Measurements from ENCODE around the gene IRF2.

Gene IRF2

GRCh38 chr4:184400375-184400870 lies 73.9 kb downstream of the IRF2 start:
- DNase-seq, result no peak
- in situ Hi-C loops (cut with MboI; ENCODE audit: low pct_unique_long_range_greater_than_20kb, low sequenced_read_pairs), result no loop called here

GRCh38 chr4:184399512-184399908 lies 74.8 kb downstream of the IRF2 start:
- DNase-seq, result no peak
- in situ Hi-C loops (cut with MboI; ENCODE audit: low pct_unique_long_range_greater_than_20kb, low sequenced_read_pairs), result no loop called here

DNA sequence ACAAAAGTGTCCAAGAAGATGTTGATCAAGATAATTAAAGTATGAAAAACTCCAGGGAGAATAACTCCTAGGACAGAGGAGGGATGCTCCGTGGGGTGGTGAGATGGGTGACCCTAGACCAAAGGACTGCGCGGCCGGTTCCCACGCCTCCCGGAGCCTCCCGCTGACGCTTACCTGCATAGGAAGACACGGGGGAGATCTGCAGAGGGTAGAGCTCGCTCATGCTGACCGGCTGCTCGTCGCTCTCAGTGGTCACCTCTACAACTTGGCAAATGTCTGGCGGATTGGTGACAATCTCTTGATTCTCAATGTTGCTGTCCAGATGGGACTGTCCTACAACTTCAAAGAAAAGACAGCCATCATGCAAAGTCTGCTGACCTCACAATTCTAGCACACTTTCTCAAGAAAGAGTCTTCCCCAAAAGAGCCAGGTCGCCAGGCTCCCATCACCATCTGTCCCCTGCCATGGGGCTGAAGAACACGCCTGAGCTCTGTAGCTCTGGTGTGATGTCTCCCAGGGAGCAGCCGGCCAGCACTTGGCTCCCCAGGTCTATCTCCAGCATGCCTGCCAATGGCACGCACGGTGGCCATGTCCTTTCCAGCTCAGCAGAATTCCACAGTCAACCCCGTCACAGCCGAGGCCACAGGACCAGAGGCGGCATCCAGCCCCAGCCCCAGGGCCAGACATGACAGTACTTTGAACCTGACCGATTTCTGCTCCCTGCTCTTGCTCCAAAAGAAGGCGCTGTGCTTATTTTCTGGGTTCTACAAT lies 75.4 kb downstream of the IRF2 start:
- in situ Hi-C loops (cut with MboI; ENCODE audit: low pct_unique_long_range_greater_than_20kb, low sequenced_read_pairs), result no loop called here
- no peak for DNase-seq

GRCh38 chr4:184397516-184398163 lies 76.7 kb downstream of the IRF2 start:
- in situ Hi-C loops (cut with MboI; ENCODE audit: low pct_unique_long_range_greater_than_20kb, low sequenced_read_pairs), result no loop called here
- no peak for DNase-seq

DNA sequence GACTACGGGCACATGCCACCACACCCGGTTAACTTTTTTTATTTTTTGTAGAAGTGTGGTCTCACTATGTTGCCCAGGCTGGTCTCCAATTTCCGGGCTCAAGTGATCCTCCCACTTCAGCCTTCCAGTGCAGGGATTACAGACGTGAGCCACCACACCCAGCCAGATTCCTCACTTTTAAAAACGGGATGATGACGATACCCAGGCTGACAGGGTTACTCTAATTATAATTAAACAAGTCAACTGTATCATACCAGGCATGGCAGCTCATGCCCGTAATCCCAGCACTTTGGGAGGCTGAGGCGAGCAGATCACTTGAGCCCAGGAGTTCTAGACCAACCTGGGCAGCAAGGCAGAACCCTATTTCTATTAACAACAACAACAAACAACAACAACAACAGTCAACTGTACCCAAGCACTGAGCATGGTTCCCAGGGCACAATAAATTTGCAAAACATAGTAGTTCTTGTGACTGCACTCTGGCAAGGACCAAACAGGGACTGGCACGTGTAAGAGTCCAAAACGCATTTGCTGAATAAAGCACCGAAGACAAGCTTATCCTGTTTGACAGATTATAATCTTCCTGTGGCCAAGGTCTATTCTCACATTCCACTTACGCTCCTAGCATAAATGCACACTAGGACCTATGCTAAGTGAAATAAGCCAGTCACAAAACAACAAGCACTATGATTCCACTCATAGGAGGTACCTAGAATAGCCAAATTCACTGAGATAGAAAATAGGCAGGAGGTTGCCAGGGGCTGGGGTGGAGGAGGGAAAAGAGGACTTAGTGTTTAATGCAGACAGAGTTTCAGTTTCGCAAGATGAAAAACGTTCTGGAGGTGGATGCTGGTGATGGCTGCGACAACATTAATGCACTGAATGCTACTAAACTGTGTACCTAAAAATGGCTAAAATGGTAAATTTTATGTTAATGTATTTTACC lies 77.5 kb downstream of the IRF2 start:
- in situ Hi-C loops (cut with MboI; ENCODE audit: low pct_unique_long_range_greater_than_20kb, low sequenced_read_pairs), result no loop called here

GRCh38 chr4:184395971-184396391 lies 78.4 kb downstream of the IRF2 start:
- in situ Hi-C loops (cut with MboI; ENCODE audit: low pct_unique_long_range_greater_than_20kb, low sequenced_read_pairs), result no loop called here
- DNase-seq, result no peak

More for the DNA sequence above, 77.5 kb downstream of the IRF2 start:
- DNase-seq, result no peak

DNA sequence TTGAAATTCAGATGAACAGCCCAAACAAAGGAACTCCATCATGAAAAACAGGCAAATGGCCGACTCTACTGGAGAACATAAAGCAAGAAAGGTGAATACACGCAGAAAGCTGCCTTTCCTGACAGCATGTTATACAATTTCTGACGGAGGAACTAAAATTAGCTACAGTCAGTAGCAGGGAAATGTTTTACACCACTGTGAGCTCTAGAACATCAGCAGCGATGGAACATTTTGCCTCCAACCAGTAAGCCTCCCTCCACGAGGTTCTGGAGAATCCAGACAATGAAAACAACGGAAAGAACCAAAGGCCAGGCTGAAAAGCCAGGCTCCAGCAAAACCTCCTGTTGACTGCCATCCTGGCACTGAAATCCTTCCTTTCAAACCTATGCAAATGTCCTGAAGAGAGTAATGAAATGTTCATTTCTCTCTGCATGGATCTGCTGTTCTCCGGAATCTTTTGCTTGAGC lies 78.9 kb downstream of the IRF2 start:
- in situ Hi-C loops (cut with MboI; ENCODE audit: low pct_unique_long_range_greater_than_20kb, low sequenced_read_pairs), result no loop called here
- no peak for DNase-seq

GRCh38 chr4:184392748-184393559 lies 81.4 kb downstream of the IRF2 start:
- no peak for DNase-seq
- in situ Hi-C loops (cut with MboI; ENCODE audit: low pct_unique_long_range_greater_than_20kb, low sequenced_read_pairs), result no loop called here

DNA sequence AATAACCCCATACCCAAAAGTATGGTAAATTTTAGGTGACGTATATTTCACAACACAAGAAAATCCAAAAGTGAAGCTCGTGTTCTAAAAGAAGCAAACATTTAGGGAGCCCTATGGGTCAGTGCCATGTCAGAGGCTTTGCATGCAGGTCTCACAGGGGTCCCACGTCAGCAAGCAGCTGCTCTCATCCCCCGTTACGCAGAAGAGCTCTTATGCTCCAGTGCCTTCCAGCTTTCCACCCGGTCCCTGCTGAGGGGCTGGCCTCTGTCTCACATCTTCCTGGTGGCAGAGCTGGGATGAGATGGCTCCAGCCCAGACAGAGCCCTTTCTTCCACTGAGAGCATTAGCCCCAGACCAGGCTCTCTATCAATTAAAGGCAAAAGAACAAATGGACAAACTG lies 82.0 kb downstream of the IRF2 start:
- in situ Hi-C loops (cut with MboI; ENCODE audit: low pct_unique_long_range_greater_than_20kb, low sequenced_read_pairs), result no loop called here

DNA sequence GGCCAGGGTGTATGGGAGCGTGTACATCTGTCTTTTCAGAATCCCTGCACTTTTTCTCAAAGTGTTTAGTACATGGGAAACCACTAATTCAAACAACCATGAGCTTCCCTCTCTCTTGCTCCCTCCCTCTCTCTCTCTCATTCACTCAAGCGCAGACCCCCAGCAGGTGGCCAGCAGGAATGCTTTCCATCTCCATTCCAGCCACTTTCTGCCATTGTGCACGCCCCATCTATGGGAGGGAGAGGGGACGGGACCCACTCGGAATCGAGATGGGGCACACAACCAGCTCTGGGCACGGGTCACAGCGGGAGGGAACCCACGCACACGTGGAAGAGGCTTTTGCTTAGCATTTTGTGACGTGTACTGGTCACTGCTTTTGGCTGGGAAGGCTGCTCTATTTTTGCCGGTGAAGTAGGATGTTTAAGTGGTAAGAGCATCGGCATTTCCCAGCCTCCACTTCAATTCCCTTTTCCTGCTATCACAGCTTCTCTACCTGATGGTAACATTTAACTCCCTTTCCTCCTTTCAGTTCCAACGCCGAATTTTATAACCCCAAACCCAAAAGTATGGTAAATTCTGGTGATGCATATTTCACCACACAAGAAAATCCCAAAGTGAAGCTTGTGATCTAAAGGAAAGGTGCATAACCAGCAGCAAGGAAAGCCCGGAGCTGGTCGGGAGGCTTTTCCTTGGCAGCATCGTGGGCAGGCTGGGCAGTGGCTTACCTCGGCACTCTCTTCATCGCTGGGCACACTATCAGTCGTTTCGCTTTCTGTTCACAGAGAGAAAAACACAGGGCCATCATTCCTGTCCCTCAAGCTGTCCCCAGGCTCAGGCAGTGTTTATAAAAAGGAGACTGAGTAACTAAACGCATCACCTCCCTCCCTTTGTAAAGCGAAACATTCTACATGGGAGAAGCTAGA lies 84.1 kb downstream of the IRF2 start:
- no peak for DNase-seq
- in situ Hi-C loops (cut with MboI; ENCODE audit: low pct_unique_long_range_greater_than_20kb, low sequenced_read_pairs), result no loop called here

More for the DNA sequence above, 82.0 kb downstream of the IRF2 start:
- DNase-seq, result no peak

- in situ Hi-C loops (cut with MboI; ENCODE audit: low pct_unique_long_range_greater_than_20kb, low sequenced_read_pairs), result no loop called here
- DNase-seq, result no peak
These were observed 86.2 kb downstream of the IRF2 start for GRCh38 chr4:184388106-184388505.

DNA sequence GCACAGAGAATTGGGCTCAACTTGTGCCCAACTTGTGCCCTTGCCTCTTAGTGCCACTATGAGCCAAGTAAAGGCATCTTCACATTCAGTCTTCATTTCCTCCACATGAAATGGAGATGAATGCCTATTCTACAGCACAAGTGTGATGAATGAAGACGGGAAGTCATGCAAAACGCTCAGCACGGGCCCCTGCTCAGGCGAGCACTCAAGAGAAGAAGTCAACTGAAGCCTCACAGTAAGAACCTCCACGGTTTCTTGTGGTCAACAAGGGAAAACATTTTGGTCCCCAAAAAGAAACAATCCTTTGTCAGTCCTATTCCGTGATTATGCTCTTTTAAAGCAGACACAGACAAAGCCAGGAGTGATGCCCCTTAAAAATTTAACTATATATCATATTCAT lies 87.0 kb downstream of the IRF2 start:
- no peak for DNase-seq
- in situ Hi-C loops (cut with MboI; ENCODE audit: low pct_unique_long_range_greater_than_20kb, low sequenced_read_pairs), result no loop called here

DNA sequence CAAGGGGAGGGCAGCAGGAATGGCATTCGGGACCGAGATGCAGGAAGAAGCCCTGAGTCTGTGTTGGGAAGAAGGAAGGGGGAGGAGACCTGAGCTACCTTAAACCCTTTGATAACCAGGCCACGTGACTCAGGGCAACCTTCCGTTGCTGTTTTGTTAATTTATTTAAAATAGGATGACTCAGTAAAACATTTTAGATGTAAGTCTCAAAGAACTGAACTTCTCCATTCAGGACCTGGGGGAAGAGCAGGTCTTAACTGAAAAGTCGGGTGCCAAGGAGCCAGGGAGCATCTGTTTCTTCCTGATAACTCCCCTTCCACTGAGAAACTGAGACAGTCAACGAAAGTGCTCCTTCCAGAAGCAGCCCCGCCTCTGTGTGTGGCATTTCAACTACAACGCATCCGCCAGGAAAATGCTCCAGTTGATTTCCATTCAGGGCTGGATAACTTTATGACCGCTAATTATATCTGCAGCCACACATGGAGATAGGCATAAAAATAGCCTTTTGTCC lies 88.0 kb downstream of the IRF2 start:
- no peak for DNase-seq
- in situ Hi-C loops (cut with MboI; ENCODE audit: low pct_unique_long_range_greater_than_20kb, low sequenced_read_pairs), result no loop called here

- no peak for DNase-seq
- in situ Hi-C loops (cut with MboI; ENCODE audit: low pct_unique_long_range_greater_than_20kb, low sequenced_read_pairs), result no loop called here
These were observed 88.6 kb downstream of the IRF2 start for GRCh38 chr4:184385705-184386141.

- in situ Hi-C loops (cut with MboI; ENCODE audit: low pct_unique_long_range_greater_than_20kb, low sequenced_read_pairs), result no loop called here
- no peak for DNase-seq
These were observed 89.4 kb downstream of the IRF2 start for GRCh38 chr4:184384810-184385557.

DNA sequence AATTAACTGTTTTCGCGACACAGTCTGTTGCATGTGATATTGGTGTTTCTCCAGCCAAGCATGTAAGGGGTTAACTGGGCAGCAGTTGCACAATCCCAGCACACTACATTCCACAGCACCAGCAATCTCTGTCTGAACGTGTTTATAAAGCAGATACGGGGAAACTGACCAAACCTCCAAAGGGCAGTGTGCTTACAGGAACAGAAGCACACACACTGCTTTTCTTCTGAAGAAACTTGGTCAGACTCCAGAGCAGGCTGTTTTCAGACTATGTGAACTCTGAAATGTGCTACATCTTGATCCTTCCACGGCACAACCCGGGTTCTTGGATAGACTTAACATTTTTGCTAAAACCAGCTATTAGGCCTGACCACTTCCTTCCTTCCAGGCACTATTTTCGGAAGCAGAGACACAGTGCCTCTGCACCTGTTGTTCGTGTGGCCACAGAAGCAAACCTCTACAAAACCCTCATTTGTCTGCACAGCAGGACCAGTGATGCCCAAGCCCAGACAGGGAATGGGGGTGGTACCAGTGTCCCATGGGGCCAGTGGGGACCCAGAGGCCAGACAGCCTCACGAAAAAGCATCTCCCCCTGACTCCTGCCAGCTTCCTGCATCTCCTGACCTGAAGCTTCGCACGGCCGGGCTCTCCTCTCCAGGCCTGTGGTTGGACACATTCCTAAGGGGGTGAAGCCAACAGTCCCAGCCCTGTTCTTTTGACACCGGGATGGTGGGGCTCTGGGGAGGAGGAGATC lies 90.1 kb downstream of the IRF2 start:
- in situ Hi-C loops (cut with MboI; ENCODE audit: low pct_unique_long_range_greater_than_20kb, low sequenced_read_pairs), result no loop called here
- DNase-seq, result peak; percentile 59

Data from KBM-7 (cell line).